Umbilical cord (tissue), 2 donors: ENCODE data around the gene RBM15. TPM values are rescaled to one million over a fixed set of nuclear protein-coding genes. Genes with fewer than 3 reads are reported as not detected.

Experiments
- DNase-seq: peaks from one replicate; pipeline ENCODE4 v3.0.0-alpha.2; 2015; ENCODE audit warnings: low spot score
- total RNA-seq: library from RNA; depleted of rRNA; stranded (reverse); fragments of >200 nt; gene quantifications from one replicate; pipeline ENCODE4 v1.2.3, GENCODE V29; 2014; ENCODE audit warnings: low replicate concordance; ENCODE audit not compliant: insufficient read depth

The RBM15 gene
- total RNA-seq, 1 donor from 2014 or later: 28.4 TPM

GRCh38 chr1:110394493-110394820, 55.3 kb downstream of the RBM15 start:
- no peak for DNase-seq

Other genes with a start within 250 kb of the RBM15 start
- not detected for gene UBL4B, start 226.9 kb upstream of the RBM15 start, total RNA-seq
- gene SLC6A17, start 188.9 kb upstream of the RBM15 start, total RNA-seq: 0.96 TPM
- 3.1 TPM for gene KCNC4, start 129.1 kb upstream of the RBM15 start, total RNA-seq
- 14.4 TPM for gene SLC16A4, start 51.6 kb downstream of the RBM15 start, total RNA-seq
- 28.9 TPM for gene LAMTOR5, start 68.3 kb downstream of the RBM15 start, total RNA-seq
- gene PROK1, start 111.8 kb downstream of the RBM15 start, total RNA-seq: not detected
- gene KCNA10, start 179.8 kb downstream of the RBM15 start, total RNA-seq: not detected